ENCODE data around the gene ZNF462.

Gene ZNF462

GRCh38 chr9:106960258-106960657 is 97.3 kb downstream of the ZNF462 start:
- H3K9ac ChIP-seq (ENCODE audit: low read depth, low read length, poor library complexity): no peak overlapping the region
- no peaks in the 10 kb centered on the region for H3K79me1 ChIP-seq (ENCODE audit: low read depth, low read length)
- no peak overlapping the region for H3K4me2 ChIP-seq (ENCODE audit: insufficient read depth, low read length, poor library complexity, severe bottlenecking)
- H3K27me3 ChIP-seq (ENCODE audit: control insufficient read depth in 3 of 3, insufficient read depth in 3 of 3, low read depth in 1 of 3, low read length in 3 of 3): no peaks in the 10 kb centered on the region
- H2BK5ac ChIP-seq (ENCODE audit: low read length): no peak overlapping the region
- no peak overlapping the region for H3K4ac ChIP-seq (ENCODE audit: low read length)
- H3K4me3 ChIP-seq (ENCODE audit: low read length in 2 of 2): no peak overlapping the region
- no peak overlapping the region for H3K23ac ChIP-seq (ENCODE audit: low read depth, low read length, poor library complexity)
- H3K27ac ChIP-seq (replicated peaks; ENCODE audit: low read length): no peak overlapping the region
- no peak overlapping the region for H2BK15ac ChIP-seq (ENCODE audit: low read length)
- DNase-seq (ENCODE audit: low spot score): no peak
- H2BK120ac ChIP-seq (ENCODE audit: low read depth, low read length): no peak overlapping the region
- H3K14ac ChIP-seq (ENCODE audit: low read length): no peak overlapping the region
- no peak overlapping the region for H2AK5ac ChIP-seq (ENCODE audit: low read depth, low read length)
- H3K18ac ChIP-seq (ENCODE audit: low read length): no peak overlapping the region
- H4K91ac ChIP-seq (ENCODE audit: low read depth, low read length, poor library complexity): no peak overlapping the region
- H3K9me3 ChIP-seq (replicated peaks in 1 of 2; ENCODE audit: control insufficient read depth in 2 of 2, insufficient read depth in 1 of 2, low read depth in 1 of 2, low read length in 2 of 2): peaks cover 0 to 35% of the 10 kb centered on the region in 2 donors
- H4K8ac ChIP-seq (ENCODE audit: low read depth, low read length): no peak overlapping the region
- H2BK12ac ChIP-seq (ENCODE audit: low read length): no peak overlapping the region
- H2AFZ ChIP-seq (ENCODE audit: low read length): no peak overlapping the region
- H3K36me3 ChIP-seq (replicated peaks in 1 of 2; ENCODE audit: control insufficient read depth in 2 of 2, insufficient read depth in 2 of 2, low read length in 2 of 2): peaks cover 10 to 100% of the 10 kb centered on the region in 2 donors
- H3K4me1 ChIP-seq (ENCODE audit: control insufficient read depth in 2 of 2, insufficient read depth in 1 of 2, low read depth in 1 of 2, low read length in 2 of 2): peaks cover 3 to 12% of the 10 kb centered on the region in 2 donors
- WGBS, 2 donors (ENCODE audit: extremely low coverage in 2 of 2, insufficient read length in 2 of 2, insufficient replicate concordance in 1 of 2): no CpG with 5 or more reads among the region's 5 CpGs

GRCh38 chr9:106961623-106962022 is 98.7 kb downstream of the ZNF462 start:
- no peaks in the 10 kb centered on the region for H3K27me3 ChIP-seq (ENCODE audit: control insufficient read depth in 3 of 3, insufficient read depth in 3 of 3, low read depth in 1 of 3, low read length in 3 of 3)
- H3K14ac ChIP-seq (ENCODE audit: low read length): no peak overlapping the region
- H3K79me1 ChIP-seq (ENCODE audit: low read depth, low read length): no peaks in the 10 kb centered on the region
- no peak overlapping the region for H3K18ac ChIP-seq (ENCODE audit: low read length)
- H2BK12ac ChIP-seq (ENCODE audit: low read length): no peak overlapping the region
- no peak overlapping the region for H2BK15ac ChIP-seq (ENCODE audit: low read length)
- DNase-seq (ENCODE audit: low spot score): no peak
- no peak overlapping the region for H3K4ac ChIP-seq (ENCODE audit: low read length)
- H3K4me3 ChIP-seq (ENCODE audit: low read length in 2 of 2): no peak overlapping the region
- no peak overlapping the region for H3K23ac ChIP-seq (ENCODE audit: low read depth, low read length, poor library complexity)
- no peak overlapping the region for H4K8ac ChIP-seq (ENCODE audit: low read depth, low read length)
- H3K4me1 ChIP-seq (ENCODE audit: control insufficient read depth in 2 of 2, insufficient read depth in 1 of 2, low read depth in 1 of 2, low read length in 2 of 2): peaks cover 3 to 12% of the 10 kb centered on the region in 2 donors
- H3K4me2 ChIP-seq (ENCODE audit: insufficient read depth, low read length, poor library complexity, severe bottlenecking): no peak overlapping the region
- H3K9me3 ChIP-seq (replicated peaks in 1 of 2; ENCODE audit: control insufficient read depth in 2 of 2, insufficient read depth in 1 of 2, low read depth in 1 of 2, low read length in 2 of 2): peaks cover 0 to 35% of the 10 kb centered on the region in 2 donors
- H3K9ac ChIP-seq (ENCODE audit: low read depth, low read length, poor library complexity): no peak overlapping the region
- H4K91ac ChIP-seq (ENCODE audit: low read depth, low read length, poor library complexity): no peak overlapping the region
- H3K27ac ChIP-seq (replicated peaks; ENCODE audit: low read length): no peak overlapping the region
- peaks cover 9 to 100% of the 10 kb centered on the region in 2 donors for H3K36me3 ChIP-seq (replicated peaks in 1 of 2; ENCODE audit: control insufficient read depth in 2 of 2, insufficient read depth in 2 of 2, low read length in 2 of 2)
- H2AK5ac ChIP-seq (ENCODE audit: low read depth, low read length): no peak overlapping the region
- WGBS, 2 donors (ENCODE audit: extremely low coverage in 2 of 2, insufficient read length in 2 of 2, insufficient replicate concordance in 1 of 2): no CpG with 5 or more reads among the region's 2 CpGs
- no peak overlapping the region for H2BK120ac ChIP-seq (ENCODE audit: low read depth, low read length)
- no peak overlapping the region for H2BK5ac ChIP-seq (ENCODE audit: low read length)
- H2AFZ ChIP-seq (ENCODE audit: low read length): no peak overlapping the region

- Histone ChIP-seq H3K27me3 (ENCODE audit: control insufficient read depth in 3 of 3, insufficient read depth in 3 of 3, low read depth in 1 of 3, low read length in 3 of 3) (no peaks in the 10 kb centered on the region), H3K4me1 (ENCODE audit: control insufficient read depth in 2 of 2, insufficient read depth in 1 of 2, low read depth in 1 of 2, low read length in 2 of 2) (peaks cover 3 to 12% of the 10 kb centered on the region in 2 donors), H3K4me3 (ENCODE audit: low read length in 2 of 2) (no peak overlapping the region), H2BK5ac (ENCODE audit: low read length) (no peak overlapping the region), H2BK12ac (ENCODE audit: low read length) (no peak overlapping the region), H2AFZ (ENCODE audit: low read length) (no peak overlapping the region), H3K9me3 (replicated peaks in 1 of 2; ENCODE audit: control insufficient read depth in 2 of 2, insufficient read depth in 1 of 2, low read depth in 1 of 2, low read length in 2 of 2) (peaks cover 0 to 35% of the 10 kb centered on the region in 2 donors), H3K18ac (ENCODE audit: low read length) (no peak overlapping the region), H3K9ac (ENCODE audit: low read depth, low read length, poor library complexity) (no peak overlapping the region), H3K36me3 (replicated peaks in 1 of 2; ENCODE audit: control insufficient read depth in 2 of 2, insufficient read depth in 2 of 2, low read length in 2 of 2) (peaks cover 7 to 100% of the 10 kb centered on the region in 2 donors), H3K79me1 (ENCODE audit: low read depth, low read length) (no peaks in the 10 kb centered on the region), H3K4ac (ENCODE audit: low read length) (no peak overlapping the region), H3K23ac (ENCODE audit: low read depth, low read length, poor library complexity) (no peak overlapping the region), H4K91ac (ENCODE audit: low read depth, low read length, poor library complexity) (no peak overlapping the region), H3K14ac (ENCODE audit: low read length) (no peak overlapping the region), H2BK120ac (ENCODE audit: low read depth, low read length) (no peak overlapping the region), H3K27ac (replicated peaks; ENCODE audit: low read length) (no peak overlapping the region), H2AK5ac (ENCODE audit: low read depth, low read length) (no peak overlapping the region), H3K4me2 (ENCODE audit: insufficient read depth, low read length, poor library complexity, severe bottlenecking) (no peak overlapping the region), H2BK15ac (ENCODE audit: low read length) (no peak overlapping the region), H4K8ac (ENCODE audit: low read depth, low read length) (no peak overlapping the region)
- no peak for DNase-seq (ENCODE audit: low spot score)
- WGBS, 2 donors (ENCODE audit: extremely low coverage in 2 of 2, insufficient read length in 2 of 2, insufficient replicate concordance in 1 of 2): no CpG with 5 or more reads among the region's 2 CpGs
Observed at GRCh38 chr9:106962122-106962521, 99.2 kb downstream of the ZNF462 start.

- Histone ChIP-seq H3K14ac (ENCODE audit: low read length) (no peak overlapping the region), H2AFZ (ENCODE audit: low read length) (no peak overlapping the region), H3K18ac (ENCODE audit: low read length) (no peak overlapping the region), H3K4me2 (ENCODE audit: insufficient read depth, low read length, poor library complexity, severe bottlenecking) (no peak overlapping the region), H2BK15ac (ENCODE audit: low read length) (no peak overlapping the region), H3K27ac (replicated peaks; ENCODE audit: low read length) (no peak overlapping the region), H3K4ac (ENCODE audit: low read length) (no peak overlapping the region), H2BK120ac (ENCODE audit: low read depth, low read length) (no peak overlapping the region), H3K4me3 (ENCODE audit: low read length in 2 of 2) (no peak overlapping the region), H4K91ac (ENCODE audit: low read depth, low read length, poor library complexity) (no peak overlapping the region), H3K9ac (ENCODE audit: low read depth, low read length, poor library complexity) (no peak overlapping the region), H3K27me3 (ENCODE audit: control insufficient read depth in 3 of 3, insufficient read depth in 3 of 3, low read depth in 1 of 3, low read length in 3 of 3) (no peaks in the 10 kb centered on the region), H3K4me1 (ENCODE audit: control insufficient read depth in 2 of 2, insufficient read depth in 1 of 2, low read depth in 1 of 2, low read length in 2 of 2) (peaks cover 3 to 12% of the 10 kb centered on the region in 2 donors), H3K9me3 (replicated peaks in 1 of 2; ENCODE audit: control insufficient read depth in 2 of 2, insufficient read depth in 1 of 2, low read depth in 1 of 2, low read length in 2 of 2) (peaks cover 0 to 35% of the 10 kb centered on the region in 2 donors), H2BK5ac (ENCODE audit: low read length) (no peak overlapping the region), H2BK12ac (ENCODE audit: low read length) (no peak overlapping the region), H3K36me3 (replicated peaks in 1 of 2; ENCODE audit: control insufficient read depth in 2 of 2, insufficient read depth in 2 of 2, low read length in 2 of 2) (peaks cover 7 to 100% of the 10 kb centered on the region in 2 donors), H3K79me1 (ENCODE audit: low read depth, low read length) (no peaks in the 10 kb centered on the region), H2AK5ac (ENCODE audit: low read depth, low read length) (no peak overlapping the region), H3K23ac (ENCODE audit: low read depth, low read length, poor library complexity) (no peak overlapping the region), H4K8ac (ENCODE audit: low read depth, low read length) (no peak overlapping the region)
- WGBS, 2 donors (ENCODE audit: extremely low coverage in 2 of 2, insufficient read length in 2 of 2, insufficient replicate concordance in 1 of 2): no CpG with 5 or more reads among the region's 8 CpGs
- DNase-seq (ENCODE audit: low spot score): no peak
Observed at GRCh38 chr9:106962615-106963363, 99.8 kb downstream of the ZNF462 start.

All from neuronal stem cell (in vitro differentiated cells).